Stimulated activated CD8-positive, alpha-beta memory T cell treated with anti-CD3 and anti-CD28 coated beads, Interleukin-12 subunit alpha, Interleukin-12 subunit beta, amount 100 ng/mL, for 24 hours (primary cell): Measurements from ENCODE around the gene FOXP2.

Source experiments
- DNase-seq: peaks from one replicate; pipeline ENCODE4 v3.0.0-alpha.2; 2020; ENCODE audit errors: extremely low read depth

The FOXP2 gene

DNA sequence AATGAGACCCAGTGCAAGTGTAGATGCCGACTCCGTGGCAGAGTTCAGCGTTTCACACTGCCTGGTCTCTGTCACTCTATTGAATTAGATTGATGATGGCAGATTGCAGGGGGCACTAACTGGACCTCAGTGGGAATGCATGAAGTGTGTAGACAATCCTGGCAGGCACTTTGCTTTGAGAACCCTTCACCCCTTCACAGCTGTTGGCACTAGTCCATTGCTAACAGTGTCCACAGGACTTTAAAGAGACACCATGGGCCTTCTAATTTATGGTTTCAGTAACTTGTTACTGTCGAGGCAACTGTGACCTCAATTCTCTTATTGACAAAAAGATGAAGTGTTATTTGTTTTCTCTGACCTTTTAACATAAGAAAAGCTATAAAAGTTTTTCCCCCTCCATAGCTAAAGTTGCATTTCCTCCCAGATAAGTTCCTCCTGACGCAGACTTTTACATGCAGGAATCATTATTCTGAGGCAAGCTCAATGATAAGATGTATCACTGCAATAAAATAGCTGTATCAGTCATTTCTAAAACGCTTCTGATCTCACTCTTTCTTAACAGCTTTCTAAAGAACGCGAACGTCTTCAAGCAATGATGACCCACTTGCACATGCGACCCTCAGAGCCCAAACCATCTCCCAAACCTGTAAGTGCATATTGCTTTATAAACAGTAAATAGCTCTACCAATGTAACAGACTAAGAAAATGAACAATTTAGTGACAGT lies 238.9 kb downstream of the FOXP2 start:
- DNase-seq, result no peak

GRCh38 chr7:114656466-114656865 lies 241.9 kb downstream of the FOXP2 start:
- no peak for DNase-seq

DNA sequence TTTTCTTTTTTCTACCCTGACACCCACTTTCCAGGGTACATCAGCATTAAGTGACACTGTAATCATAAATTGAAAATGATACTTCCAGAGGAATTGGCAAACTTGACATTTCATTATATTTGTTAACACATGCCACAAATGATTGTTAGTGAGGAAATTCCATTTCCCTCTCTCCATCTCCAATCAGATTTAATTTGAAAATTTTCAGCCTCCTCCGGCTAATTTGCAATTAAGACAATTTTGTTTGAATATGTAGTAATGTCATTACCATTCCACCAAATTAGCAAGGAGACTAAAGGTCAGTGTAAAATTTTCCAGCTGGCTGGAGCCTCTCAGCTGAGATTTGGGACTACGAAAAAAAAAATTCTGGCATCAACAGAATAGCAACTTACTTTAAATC lies 242.7 kb downstream of the FOXP2 start:
- DNase-seq, result no peak

- no peak for DNase-seq
These were observed 243.6 kb downstream of the FOXP2 start for GRCh38 chr7:114658216-114658615.

GRCh38 chr7:114659409-114660125 lies 245.0 kb downstream of the FOXP2 start:
- DNase-seq, result no peak

DNA sequence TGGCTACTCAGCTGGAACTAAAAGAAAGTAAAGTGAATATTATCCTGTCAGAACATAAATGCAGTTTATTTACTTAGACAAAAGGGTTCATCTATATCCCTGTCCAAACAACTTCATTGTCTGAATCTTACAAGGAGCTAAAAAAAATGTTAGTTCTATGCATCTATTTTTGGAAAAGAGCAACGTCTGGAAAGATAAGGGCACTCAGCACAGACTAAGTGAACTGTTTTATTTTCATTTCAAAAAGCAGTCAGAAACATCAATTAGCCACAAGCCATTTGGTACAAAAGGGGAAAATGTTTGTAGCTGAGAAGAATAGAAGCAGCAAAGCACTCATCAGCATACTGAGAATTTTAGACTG lies 245.5 kb downstream of the FOXP2 start:
- no peak for DNase-seq

- no peak for DNase-seq
These were observed 246.1 kb downstream of the FOXP2 start for GRCh38 chr7:114660753-114661152.

- DNase-seq, result no peak
These were observed 247.5 kb downstream of the FOXP2 start for GRCh38 chr7:114662002-114662677.

DNA sequence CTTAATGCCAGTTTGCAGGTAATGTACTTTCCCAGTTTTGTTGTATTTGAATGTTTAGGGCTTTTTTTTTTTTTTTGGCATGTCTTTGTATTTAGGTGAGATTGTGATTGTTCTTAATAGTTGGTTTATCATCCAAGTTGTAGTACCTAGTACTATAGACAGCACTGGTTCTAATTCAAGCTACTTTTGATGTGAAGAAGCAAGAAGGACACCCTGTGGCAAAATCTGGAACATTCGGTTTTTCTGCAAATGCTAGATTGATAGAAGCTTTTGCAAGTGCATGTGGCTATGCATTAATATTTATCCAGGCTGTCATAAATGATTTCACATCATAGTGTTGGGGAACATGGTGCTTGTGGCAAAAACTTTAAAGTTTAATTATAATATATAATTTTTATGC lies 248.9 kb downstream of the FOXP2 start:
- DNase-seq, result no peak

- DNase-seq, result no peak
These were observed 256.1 kb downstream of the FOXP2 start for GRCh38 chr7:114670676-114671075.

DNA sequence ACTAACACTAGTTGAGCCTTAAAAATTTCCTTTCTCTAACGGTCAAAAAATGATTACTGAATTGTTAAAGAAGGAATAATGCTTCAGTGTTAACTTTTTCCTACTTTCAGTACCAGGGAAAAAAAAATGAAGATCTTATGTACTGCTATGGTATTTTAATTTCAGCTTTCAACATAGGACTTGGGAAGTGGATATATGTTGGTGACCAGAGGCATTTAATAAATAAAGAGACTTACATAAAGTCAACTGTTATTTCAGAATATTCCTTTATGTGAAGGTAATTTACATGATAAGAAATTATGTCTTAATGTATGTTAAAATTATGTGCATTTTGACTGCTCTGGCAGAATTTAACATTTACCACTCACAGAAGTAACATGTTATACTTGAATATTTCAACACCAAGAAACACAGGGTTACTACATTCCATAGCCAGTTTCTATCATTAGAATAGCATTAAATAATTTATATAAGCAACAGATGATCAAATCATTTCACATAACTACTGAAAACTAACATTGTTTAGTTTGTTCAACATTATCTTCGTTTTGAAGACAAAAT lies 257.0 kb downstream of the FOXP2 start:
- DNase-seq, result no peak

GRCh38 chr7:114678116-114678515 lies 263.5 kb downstream of the FOXP2 start:
- no peak for DNase-seq

DNA sequence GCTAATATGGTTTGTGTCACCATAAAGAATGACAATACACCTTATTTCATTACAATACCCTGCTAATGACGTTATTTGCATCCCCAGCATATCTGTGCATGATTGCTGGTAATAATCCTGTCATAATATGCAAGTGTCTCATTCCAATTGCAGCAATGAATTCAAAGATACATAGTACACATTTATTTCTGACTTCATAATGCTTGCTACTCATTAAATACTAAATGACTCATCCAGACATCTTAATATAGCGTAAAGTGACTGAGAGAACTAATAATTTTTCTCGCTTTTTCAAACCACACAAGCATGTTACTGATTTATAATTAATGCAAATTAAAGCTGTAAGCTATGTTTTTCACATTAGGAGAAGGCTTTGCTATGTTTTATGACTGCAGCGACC lies 272.6 kb downstream of the FOXP2 start:
- no peak for DNase-seq

DNA sequence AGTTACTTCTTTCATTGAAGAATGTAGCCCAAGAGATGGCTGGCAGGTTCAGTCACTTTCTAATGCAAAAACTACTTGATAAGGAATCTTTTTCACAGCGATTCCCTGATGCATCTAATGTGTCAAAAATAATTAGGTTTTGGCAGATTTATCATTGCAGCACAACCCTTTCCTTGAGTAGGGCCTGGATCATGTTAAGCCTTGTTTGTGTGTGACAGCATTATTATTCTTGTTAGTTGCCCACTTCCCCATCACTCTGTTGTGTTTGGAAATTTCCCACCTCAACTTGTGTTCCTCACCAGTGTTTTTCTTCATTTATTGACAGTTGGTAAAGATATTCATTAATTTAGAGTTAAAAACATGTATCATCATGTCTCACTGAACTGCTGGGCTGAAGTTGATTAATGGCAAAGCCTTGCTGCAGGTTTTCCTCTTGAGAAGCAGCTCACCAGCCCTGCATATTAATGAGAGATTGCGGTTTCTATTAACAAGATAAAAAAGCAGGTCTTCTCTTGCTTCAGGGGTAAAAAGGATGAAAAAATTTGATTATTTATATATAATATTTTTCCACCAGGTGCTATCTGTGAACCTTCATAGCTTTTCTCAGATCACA lies 273.9 kb downstream of the FOXP2 start:
- no peak for DNase-seq

- no peak for DNase-seq
These were observed 274.8 kb downstream of the FOXP2 start for GRCh38 chr7:114689406-114689805.

DNA sequence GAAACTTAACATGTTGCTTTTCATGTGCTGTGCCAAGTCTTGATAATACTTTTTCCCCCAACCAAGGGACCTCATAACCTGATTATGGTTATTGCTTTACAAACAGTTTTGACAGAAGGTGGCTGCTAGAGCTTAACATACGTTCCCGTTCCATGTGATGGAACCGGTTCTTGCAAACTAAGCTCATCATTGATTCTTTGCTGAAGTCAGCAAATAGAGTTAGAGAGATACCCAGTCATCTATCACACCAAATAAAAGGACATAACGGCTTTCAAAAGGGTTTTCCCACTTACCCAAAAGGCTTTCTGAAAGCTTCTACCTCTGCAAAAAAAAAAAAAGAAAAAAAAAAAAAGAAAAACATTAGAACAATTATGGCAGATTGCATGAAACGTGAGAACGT lies 277.0 kb downstream of the FOXP2 start:
- DNase-seq, result no peak

DNA sequence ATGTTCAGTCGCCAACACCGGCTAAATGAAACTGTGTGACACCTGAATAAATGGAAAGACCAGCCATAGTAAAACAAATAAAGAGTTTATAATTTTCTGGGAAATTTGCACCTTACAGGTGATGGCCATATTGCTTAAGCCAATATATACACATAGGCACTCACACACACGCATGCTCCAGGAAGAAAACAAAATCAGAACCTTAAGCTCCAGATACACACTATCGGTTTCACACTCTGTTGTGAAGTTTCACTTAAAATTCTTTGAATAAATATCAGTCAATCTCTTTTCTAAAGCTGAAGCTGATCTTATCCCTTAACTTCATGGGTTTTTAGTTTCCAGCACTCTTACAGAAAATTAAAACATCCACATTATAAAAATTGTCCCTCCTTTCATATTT lies 280.6 kb downstream of the FOXP2 start:
- no peak for DNase-seq

DNA sequence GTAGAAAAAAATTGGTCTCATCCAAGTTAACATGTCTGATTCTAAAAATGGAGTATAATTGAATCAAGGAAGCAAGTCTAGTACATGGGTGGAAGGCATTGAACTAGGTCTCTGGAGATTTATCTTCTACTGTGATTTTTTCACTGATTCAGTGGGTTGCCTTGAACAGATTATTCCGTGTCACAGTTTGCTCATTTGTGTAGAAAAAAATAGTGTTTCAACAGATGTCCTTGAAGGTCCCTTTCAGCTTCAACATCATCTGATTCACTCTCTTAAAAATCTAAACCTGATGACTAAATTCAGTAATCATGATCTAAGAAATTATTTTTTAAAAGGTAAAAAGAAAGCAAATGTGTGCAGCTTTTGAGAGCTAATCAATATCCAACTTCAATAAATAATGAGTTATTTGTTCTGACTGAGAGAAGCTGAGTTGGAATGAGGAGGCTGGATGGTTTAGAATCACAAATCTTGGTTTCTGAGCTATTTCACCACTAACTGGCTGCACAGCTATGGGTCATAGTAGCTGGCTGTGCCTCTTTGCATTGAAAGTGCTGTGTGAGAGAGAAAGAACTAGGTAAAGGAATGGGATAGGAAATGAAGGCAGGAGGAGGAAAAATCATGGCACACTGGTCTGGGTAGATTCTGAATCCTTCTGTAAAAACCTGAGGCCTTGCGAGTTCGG lies 285.8 kb downstream of the FOXP2 start:
- DNase-seq, result no peak

DNA sequence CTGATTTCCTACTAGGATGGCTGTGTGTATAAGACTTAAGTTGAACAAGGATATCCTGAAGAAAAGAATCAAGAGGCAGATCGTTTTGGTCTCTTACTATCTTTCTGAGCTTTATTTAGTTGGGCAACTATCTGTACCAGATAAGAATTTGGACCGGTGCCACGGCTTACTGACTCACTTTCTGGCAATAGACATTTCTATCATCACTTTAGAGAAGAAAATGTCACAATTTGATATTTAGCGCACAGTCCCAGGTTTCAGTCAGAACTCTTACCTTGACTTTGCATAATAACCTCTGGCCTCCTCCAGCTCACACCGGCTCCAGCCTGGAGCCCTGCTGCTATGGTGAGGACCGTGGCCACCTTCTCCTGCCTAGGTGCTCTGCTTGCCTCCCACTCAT lies 289.1 kb downstream of the FOXP2 start:
- no peak for DNase-seq

- no peak for DNase-seq
These were observed 294.0 kb downstream of the FOXP2 start for GRCh38 chr7:114708646-114709045.

- DNase-seq, result no peak
These were observed 295.9 kb downstream of the FOXP2 start for GRCh38 chr7:114710499-114710898.

GRCh38 chr7:114711241-114711640 lies 296.6 kb downstream of the FOXP2 start:
- no peak for DNase-seq
